Panc1 (cell line): ENCODE results near the gene C15orf62. TPM values are rescaled to one million over a fixed set of nuclear protein-coding genes. Genes with fewer than 3 reads are reported as not detected.

ENCODE experiments used
- ATAC-seq: fragments of 200-7000 bp; cut with Tn5 transposase; 2 replicates; pipeline ENCODE4 v1.9.1; 2020; ENCODE audit warnings: mild to moderate bottlenecking, moderate library complexity
- BruUV-seq: library from RNA; stranded (reverse); fragments of 400-500 nt; replicated peaks from 2 replicates; lab custom pipeline; 2021; lab: Mats Ljungman, UMichigan
- CTCF ChIA-PET: fragments of 300-600 bp; sonication (Branson Sonifier 250); formaldehyde crosslinking; loops from one replicate; lab custom pipeline; 2022; ENCODE audit warnings: antibody characterized with exemption; lab: Charles Lee
- POLR2A ChIA-PET: fragments of 300-600 bp; sonication (Branson Sonifier 250); formaldehyde crosslinking; loops from one replicate; lab custom pipeline; 2022; ENCODE audit warnings: antibody characterized with exemption; lab: Charles Lee
- DNase-seq: peaks from one replicate; pipeline ENCODE4 v3.0.0-alpha.2; 2010; ENCODE audit warnings: low read depth, low spot score
- H3K27ac ChIP-seq: 2 replicates; pipeline ENCODE4 v1.5.1; 2011; ENCODE audit warnings: mild to moderate bottlenecking, low read length, inconsistent platforms
- H3K27me3 ChIP-seq: fragments of 200-500 bp; sonication (Bioruptor generic); 2 replicates; pipeline ENCODE4 v1.6.0; 2014; ENCODE audit warnings: low read length, inconsistent platforms; ENCODE audit not compliant: control insufficient read depth, insufficient read depth
- H3K36me3 ChIP-seq: fragments of 200-500 bp; sonication (Bioruptor generic); 2 replicates; pipeline ENCODE4 v1.5.1; 2014; ENCODE audit warnings: inconsistent platforms, mild to moderate bottlenecking, low read length, moderate library complexity; ENCODE audit not compliant: control insufficient read depth, insufficient read depth
- H3K4me1 ChIP-seq: 2 replicates; pipeline ENCODE4 v1.5.1; 2011; ENCODE audit warnings: inconsistent platforms, mild to moderate bottlenecking, low read length, moderate library complexity; ENCODE audit not compliant: control insufficient read depth, insufficient read depth
- H3K4me3 ChIP-seq, 2 experiments: 2 replicates each; pipeline ENCODE4 v1.5.1; 2011 to 2012; ENCODE audit warnings: low read depth in 2 of 2, low read length in 2 of 2, mild to moderate bottlenecking in 2 of 2, inconsistent platforms in 1 of 2, moderate library complexity in 1 of 2
- H3K9me3 ChIP-seq: fragments of 200-500 bp; sonication (Bioruptor generic); 2 replicates; pipeline ENCODE4 v1.5.1; 2014; ENCODE audit warnings: low read depth, mild to moderate bottlenecking, inconsistent platforms, low read length, moderate library complexity; ENCODE audit not compliant: control insufficient read depth, insufficient read depth
- CTCF ChIP-seq: fragments of 450-650 bp; IDR thresholded peaks from 2 replicates; pipeline ENCODE4 v1.5.1; 2017; ENCODE audit warnings: mild to moderate bottlenecking
- POLR2AphosphoS5 ChIP-seq: IDR thresholded peaks from 2 replicates; pipeline ENCODE4 v1.6.1; 2012; ENCODE audit warnings: mild to moderate bottlenecking, low read depth, low read length, moderate library complexity
- SIN3A ChIP-seq: IDR thresholded peaks from 2 replicates; pipeline ENCODE4 v1.6.1; 2012; ENCODE audit warnings: low read depth, mild to moderate bottlenecking, low read length, moderate library complexity, borderline replicate concordance; ENCODE audit not compliant: insufficient read depth
- TCF7L2 ChIP-seq: IDR thresholded peaks from 2 replicates; pipeline ENCODE4 v1.6.1; 2011; ENCODE audit warnings: mild to moderate bottlenecking, low read depth, low read length, inconsistent platforms
- in situ Hi-C: cut with HindIII; loops from 2 replicates; pipeline ENCODE4 v1.10.0; 2016; ENCODE audit warnings: low sequenced_read_pairs, low pct_unique_long_range_greater_than_20kb
- intact Hi-C: fragments of 100-400 bp; cut with micrococcal nuclease; formaldehyde crosslinking; loops from one replicate; pipeline ENCODE4 v1.10.0; 2022; ENCODE audit not compliant: unreplicated experiment
- total RNA-seq: library from RNA; stranded (reverse); gene quantifications from one replicate; pipeline ENCODE4 v1.2.1, GENCODE V29; 2021; ENCODE audit not compliant: unreplicated experiment
- TF ChIP-seq, protein P1 (sequence below), 2 experiments: IDR thresholded peaks; 2 replicates each; pipeline ENCODE4 v1.6.1; 2011 to 2012; ENCODE audit warnings: low read depth in 2 of 2, control low read depth in 1 of 2, low read length in 1 of 2, mild to moderate bottlenecking in 1 of 2, moderate library complexity in 1 of 2; ENCODE audit not compliant: insufficient read depth in 1 of 2

Gene C15orf62
- total RNA-seq, 1 experiment from 2014 or later: 0.33 TPM

DNA sequence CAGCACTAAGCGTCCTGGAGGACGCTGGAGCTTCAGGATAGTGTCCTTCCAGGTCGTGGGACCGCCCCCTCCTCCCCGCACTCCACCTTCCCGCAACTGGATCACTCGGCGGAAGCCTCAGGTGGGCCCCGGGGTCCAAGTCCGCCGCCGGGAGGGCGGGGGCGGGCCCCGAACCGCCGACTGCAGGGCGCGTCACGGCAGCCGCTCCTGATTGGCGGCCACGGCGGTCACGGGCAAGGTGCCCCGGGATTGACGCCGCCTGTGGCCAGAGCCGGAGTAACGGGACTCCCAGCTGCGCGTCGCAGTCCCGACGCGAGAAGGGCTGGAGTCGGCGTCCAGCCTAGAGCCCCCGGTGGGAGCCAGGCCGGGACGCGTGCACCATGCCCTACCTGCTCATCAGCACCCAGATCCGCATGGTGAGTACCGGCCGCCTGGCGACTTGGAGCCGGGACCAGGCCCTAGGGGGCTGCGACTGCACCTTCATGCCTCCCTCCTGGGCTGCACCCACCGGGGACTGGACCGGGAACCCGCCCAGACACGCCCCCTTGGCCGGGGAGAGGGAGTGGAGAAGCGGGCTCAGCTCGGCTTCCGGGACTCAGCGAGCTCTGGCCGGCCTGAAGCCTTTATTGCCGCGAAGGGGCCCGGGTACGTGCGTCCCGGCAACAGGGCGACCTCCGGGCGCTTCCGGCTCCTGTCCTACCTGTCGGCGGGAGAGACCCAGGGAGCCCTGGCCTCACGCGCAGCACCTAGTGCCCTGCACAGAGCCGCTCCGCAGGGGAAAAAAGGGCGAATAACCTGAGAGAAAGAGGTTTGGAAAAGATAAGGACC is 5.8 kb upstream of the C15orf62 start, which contains the start of gene GCHFR:
TSS of gene GCHFR (plus strand) at position 268 of the 828 bp plus-strand sequence. CDS start at position 381, 113 bp downstream.
- no TSS peak for BruUV-seq
- Histone ChIP-seq H3K27ac (peak within 1 kb of the TSS; percentile 88), H3K36me3 (no peaks in the 10 kb centered on the region), H3K4me3 (peak within 1 kb of the TSS; percentile 56 to 77), H3K9me3 (no peaks in the 10 kb centered on the region), H3K4me1 (peaks cover 37% of the 10 kb centered on the region), H3K27me3 (no peaks in the 10 kb centered on the region)
- no peak for TF ChIP-seq CTCF
- TF ChIP-seq SIN3A: no peak; the same call in 1 of the 2 replicates
- TF ChIP-seq POLR2AphosphoS5: peak; percentile 47; the same call in 1 of the 2 replicates
- TF ChIP-seq TCF7L2: peak; percentile 32; the same call in 1 of the 2 replicates
- ATAC-seq: peak; percentile 85
- intact Hi-C loops (no loop called here), in situ Hi-C loops (no loop called here)
- ChIA-PET POLR2A (interaction anchor here (1.0 kb wide), 1 partner anchor 131 kb away, joined by 3 read pairs; no protein-coding TSS in a partner anchor), CTCF (interaction anchor here (1.2 to 1.7 kb wide), 2 partner anchors 17 to 128 kb away, joined by 4 to 5 read pairs; no protein-coding TSS in a partner anchor)
- no peak for DNase-seq

DNA sequence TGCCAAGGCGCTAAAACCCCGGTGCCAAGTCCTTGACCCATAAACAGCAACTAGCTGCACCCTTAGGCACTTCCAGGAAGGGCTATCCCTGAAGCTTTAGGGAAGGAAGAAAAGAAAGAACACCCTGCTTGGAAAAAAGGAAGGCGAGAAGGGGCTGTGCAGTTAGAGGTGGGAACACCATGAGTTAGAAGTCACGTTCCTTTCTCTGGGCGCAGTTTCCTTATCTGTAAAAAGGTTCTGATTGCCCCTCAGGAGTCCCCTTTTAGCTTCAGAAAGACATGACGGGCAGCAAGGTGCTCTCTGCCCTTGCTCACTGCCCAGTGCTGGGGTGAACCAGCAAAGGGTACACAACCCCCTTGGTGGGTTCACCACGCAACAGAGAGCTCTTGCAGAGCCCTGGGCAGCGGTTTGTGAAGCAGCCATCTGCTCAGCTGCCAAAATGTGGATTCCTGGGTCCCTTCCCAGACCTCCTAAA is 5.1 kb upstream of the C15orf62 start:
- intact Hi-C loops: no loop called here
- DNase-seq (no peak), ATAC-seq (no peak)
- TF ChIP-seq TCF7L2 (no peak), CTCF (no peak), POLR2AphosphoS5 (no peak), SIN3A (no peak)
- TF ChIP-seq, protein P1, sequence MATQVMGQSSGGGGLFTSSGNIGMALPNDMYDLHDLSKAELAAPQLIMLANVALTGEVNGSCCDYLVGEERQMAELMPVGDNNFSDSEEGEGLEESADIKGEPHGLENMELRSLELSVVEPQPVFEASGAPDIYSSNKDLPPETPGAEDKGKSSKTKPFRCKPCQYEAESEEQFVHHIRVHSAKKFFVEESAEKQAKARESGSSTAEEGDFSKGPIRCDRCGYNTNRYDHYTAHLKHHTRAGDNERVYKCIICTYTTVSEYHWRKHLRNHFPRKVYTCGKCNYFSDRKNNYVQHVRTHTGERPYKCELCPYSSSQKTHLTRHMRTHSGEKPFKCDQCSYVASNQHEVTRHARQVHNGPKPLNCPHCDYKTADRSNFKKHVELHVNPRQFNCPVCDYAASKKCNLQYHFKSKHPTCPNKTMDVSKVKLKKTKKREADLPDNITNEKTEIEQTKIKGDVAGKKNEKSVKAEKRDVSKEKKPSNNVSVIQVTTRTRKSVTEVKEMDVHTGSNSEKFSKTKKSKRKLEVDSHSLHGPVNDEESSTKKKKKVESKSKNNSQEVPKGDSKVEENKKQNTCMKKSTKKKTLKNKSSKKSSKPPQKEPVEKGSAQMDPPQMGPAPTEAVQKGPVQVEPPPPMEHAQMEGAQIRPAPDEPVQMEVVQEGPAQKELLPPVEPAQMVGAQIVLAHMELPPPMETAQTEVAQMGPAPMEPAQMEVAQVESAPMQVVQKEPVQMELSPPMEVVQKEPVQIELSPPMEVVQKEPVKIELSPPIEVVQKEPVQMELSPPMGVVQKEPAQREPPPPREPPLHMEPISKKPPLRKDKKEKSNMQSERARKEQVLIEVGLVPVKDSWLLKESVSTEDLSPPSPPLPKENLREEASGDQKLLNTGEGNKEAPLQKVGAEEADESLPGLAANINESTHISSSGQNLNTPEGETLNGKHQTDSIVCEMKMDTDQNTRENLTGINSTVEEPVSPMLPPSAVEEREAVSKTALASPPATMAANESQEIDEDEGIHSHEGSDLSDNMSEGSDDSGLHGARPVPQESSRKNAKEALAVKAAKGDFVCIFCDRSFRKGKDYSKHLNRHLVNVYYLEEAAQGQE (IDR thresholded peaks at IDR 0.05; ENCODE audit: insufficient read depth in 1 of 2, low read depth in 2 of 2, low read length in 1 of 2): no peak
- in situ Hi-C loops: no loop called here
- Histone ChIP-seq H3K4me1 (peaks cover 42% of the 10 kb centered on the region), H3K36me3 (no peaks in the 10 kb centered on the region), H3K27me3 (no peaks in the 10 kb centered on the region), H3K9me3 (no peaks in the 10 kb centered on the region), H3K4me3 (peak overlapping the region; percentile 56 to 77), H3K27ac (peak overlapping the region; percentile 88)
- ChIA-PET CTCF (interaction anchor here (1.2 kb wide), 1 partner anchor 127 kb away, joined by 4 read pairs; no protein-coding TSS in a partner anchor), POLR2A (no interaction called here)
- no TSS peak for BruUV-seq
